Epidermal melanocyte (primary cell): ENCODE measurements around the gene LRRC52.

Experiments used
- DNase-seq: peaks from one replicate; pipeline ENCODE4 v3.0.0; 2011; ENCODE audit warnings: low spot score; ENCODE audit not compliant: insufficient read length

LRRC52 gene

GRCh38 chr1:165537356-165538109 is 6.3 kb upstream of the LRRC52 start:
- no peak for DNase-seq

DNA sequence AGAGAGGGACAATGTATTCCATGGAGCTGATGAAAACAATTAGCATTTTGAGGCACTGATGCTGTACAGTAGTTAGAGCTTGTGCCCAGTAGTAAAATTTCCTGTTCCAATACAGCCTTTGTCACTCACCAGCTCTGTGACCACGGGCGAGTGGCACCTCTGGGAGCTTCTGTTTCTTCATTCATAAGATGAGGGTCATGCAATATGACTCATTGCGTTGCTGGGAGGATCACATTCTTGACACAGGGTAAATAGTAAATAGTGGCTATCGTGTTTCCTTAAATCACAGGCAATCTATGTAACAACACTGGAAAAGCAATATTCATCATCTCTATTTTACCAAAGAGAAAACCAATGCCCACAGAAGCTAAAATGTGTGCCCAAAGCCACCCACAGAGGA is 4.5 kb upstream of the LRRC52 start:
- no peak for DNase-seq

- DNase-seq = peak; percentile 61
Measured at GRCh38 chr1:165539908-165540307, 3.9 kb upstream of the LRRC52 start.

DNA sequence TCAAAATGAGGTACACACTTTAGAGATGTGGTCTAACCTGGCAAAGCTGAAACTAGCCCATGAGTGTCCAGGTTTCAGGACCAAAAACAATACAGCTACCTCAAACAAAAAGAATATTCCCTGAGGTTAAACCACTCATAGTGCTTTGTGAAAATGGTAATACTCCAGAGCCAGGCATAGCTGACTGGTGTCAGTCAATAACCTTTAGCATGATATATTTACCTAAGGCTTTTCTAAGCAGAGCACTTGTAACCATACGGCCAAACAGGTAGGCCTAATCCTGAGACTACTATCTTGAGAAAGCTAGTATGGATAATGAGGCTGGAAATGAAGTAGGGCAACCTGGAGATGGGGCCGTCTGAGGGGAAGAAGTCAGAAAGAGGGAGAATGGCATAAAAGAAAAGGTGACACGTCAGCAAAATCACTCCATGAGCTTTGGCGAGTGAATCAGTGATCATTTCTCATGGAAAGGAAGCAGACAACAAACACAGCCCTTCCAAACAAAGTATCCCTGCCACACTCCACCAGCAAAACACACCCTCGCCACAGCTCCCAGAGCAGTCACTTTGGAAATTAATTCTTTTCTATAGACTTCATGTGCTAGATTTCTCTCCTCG is 1.7 kb upstream of the LRRC52 start:
- no peak for DNase-seq

DNA sequence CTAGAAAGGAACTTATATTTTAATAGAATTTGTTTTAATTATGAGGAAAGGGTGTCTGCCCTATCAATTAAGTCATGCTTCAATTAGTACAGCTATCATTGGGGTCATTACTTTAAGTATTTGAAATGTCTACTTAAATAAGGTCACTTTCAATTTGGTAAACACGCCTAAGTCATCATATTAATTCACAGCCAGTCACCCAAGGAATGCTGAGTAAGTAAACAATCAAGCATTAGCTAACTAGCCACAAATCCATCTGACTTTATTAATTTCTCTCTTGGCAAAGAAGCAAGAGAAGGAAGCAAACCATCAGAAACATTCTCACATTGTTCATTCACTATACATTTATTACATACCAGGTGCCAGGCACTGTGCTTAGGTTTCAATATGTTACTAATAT is 1.2 kb upstream of the LRRC52 start:
- no peak for DNase-seq

DNA sequence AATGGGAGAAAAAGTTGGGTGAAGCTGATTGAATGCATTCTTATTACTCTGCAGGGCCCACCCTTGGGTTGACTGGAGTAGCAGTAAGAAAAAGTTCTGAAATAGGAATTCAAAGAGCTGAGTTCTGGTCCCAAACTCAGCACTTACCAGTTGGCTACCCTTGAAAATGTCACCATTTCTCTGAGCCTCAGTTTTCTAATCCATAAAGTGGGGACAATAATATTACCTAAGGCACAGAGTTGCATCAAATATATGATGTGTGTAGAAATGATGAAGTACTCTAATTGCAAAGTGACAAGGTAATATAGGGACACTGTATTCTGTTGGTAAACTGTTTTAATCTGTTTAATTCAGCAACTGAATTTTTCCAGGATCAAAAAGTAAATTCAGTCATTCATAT is 1.2 kb downstream of the LRRC52 start:
- DNase-seq = no peak

GRCh38 chr1:165545974-165546373 is 2.2 kb downstream of the LRRC52 start:
- DNase-seq = no peak

- no peak for DNase-seq
Measured at GRCh38 chr1:165549973-165550372, 6.2 kb downstream of the LRRC52 start.

GRCh38 chr1:165551469-165551868 is 7.7 kb downstream of the LRRC52 start:
- DNase-seq = no peak

DNA sequence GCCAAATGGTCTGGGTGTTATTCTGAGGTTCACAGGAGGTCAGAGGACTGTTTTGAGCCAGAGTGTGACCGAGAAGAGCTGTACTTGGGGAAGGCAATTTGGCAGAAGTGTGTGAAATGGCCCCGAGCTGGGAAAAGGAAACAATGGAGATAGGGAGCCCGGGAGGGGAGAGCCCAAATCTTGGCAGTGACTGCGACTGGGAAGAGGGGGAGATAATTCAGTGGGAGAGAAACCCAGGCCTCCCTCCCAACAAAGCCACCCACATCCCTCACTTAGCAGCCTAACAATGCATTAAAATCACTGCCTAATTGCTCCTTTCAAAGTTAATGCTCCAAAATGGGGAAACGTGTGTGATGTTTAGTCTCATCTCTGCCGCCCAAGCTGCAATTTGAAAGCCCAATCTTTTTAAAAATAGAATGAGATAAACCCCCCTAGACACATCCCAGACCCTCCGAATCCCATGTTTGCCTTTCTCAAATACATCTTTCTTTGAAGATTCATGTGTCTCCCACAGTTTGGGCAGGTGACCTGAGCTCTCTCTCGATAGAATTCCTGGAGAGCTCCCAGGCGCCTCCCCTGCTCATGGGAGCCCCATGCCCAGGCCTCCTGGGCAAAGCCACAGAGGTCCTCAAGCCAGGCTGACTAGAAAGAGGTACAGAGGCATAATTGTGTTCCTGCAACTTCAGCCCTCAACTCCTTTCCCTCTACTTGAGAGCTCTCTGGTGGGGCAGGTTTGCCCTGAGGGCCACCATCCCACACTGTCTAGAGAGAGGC is 17.3 kb downstream of the LRRC52 start:
- no peak for DNase-seq

GRCh38 chr1:165562571-165562970 is 18.8 kb downstream of the LRRC52 start:
- DNase-seq = no peak

DNA sequence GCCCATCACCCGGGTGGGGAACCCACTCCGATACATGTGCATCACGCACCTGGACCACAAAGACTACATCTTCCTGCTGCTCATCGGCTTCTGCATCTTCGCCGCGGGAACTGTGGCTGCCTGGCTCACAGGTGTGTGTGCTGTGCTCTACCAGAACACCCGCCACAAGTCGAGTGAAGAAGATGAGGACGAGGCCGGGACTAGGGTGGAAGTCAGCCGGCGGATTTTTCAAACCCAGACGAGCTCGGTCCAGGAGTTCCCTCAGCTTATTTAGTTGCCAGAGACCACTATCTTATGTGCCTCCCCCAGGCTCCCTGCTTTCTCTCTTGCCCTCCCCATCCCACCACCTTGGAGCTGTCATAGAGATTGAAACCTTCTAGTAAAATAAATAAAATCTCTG is 19.8 kb downstream of the LRRC52 start:
- DNase-seq = no peak

GRCh38 chr1:165564561-165564960 is 20.8 kb downstream of the LRRC52 start:
- no peak for DNase-seq

GRCh38 chr1:165565751-165566490 is 22.1 kb downstream of the LRRC52 start:
- no peak for DNase-seq

DNA sequence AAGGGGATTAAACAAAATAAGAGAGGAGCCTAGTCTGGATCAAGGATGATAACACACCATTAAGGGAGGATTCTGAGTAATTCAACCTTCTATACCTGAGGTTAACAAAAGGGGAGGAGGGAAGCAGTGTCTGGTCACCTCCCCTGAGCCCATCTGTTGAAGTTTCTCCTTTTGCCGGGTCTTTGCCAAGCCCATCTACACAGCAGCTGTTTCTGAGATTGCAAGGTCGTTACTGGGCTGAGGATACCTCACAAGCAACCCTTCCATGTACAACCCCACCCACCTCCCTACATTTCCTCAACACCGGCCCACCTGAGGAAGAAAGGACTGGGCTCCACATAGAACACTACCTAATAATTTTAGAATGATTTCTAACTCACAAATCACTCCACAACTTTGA is 26.3 kb downstream of the LRRC52 start:
- DNase-seq = no peak

DNA sequence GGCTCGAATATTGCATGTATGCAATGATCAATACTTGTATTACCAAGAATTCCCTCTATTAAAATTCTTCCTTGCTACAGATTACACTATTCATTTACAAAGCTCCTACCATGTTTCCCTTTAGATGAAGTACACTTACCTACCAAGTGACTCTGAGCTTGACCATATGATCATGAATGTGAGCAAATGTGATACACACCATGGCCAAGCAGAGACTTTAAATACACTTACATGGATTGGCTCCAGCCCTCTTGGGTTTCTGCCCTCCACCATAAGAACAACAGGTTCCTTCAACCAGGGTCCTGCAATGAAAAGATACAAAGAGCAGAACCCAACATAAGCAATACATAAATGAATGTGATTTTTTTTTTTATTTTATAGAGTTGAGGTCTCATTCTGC is 30.0 kb downstream of the LRRC52 start:
- DNase-seq = no peak

DNA sequence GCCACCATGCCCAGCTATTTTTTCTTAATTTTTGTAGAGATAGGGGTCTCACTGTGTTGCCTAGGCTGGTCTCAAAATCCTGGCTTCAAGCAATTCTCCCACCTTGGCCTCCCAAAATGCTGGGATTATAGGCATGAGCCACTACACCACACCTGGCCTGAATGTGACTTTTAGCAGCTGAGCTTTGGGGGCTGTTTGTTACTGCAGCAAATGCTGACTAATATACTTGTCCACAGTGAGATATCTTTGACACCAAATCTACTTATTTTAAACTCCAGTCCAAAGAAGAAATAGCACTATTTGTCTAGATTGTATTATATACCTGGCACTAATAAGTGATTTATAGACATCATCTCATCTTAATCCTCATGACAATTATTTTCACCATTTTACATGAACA is 30.5 kb downstream of the LRRC52 start:
- no peak for DNase-seq

GRCh38 chr1:165575468-165576099 is 31.8 kb downstream of the LRRC52 start:
- DNase-seq = no peak

- DNase-seq = no peak
Measured at GRCh38 chr1:165576536-165576935, 32.7 kb downstream of the LRRC52 start.

DNA sequence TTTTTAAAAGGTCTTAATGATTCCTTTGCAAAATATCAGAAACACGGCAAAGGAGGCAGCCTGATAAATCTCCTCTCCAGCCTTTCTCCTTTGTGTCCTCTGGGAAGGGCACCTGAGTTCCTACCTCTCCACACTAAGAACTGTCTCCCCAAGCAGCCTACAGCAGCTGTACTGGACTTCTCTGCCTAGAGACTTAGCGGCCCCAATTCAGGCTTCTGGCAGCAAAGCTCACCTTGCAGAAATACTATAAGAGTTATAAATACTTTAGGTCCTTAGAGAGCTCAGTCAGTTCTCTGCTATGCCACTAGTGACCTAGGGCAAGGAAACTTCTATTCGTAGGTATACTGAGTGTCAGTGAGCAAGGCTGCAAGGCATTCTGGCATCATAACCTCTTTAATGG is 33.9 kb downstream of the LRRC52 start:
- DNase-seq = no peak
